SK-N-DZ (cell line): Measurements from ENCODE around the gene DKK2.
"Not testable (repeated sequence)": the region's sequence is repeated elsewhere in the genome, so short reads cannot be mapped to it uniquely, and the experiment has no call there.

Experiments
- DNase-seq: peaks from one replicate; pipeline ENCODE4 v3.0.0-alpha.2; 2015; ENCODE audit warnings: low spot score

DKK2 gene

GRCh38 chr4:106914223-106914622, 121.9 kb downstream of the DKK2 start:
- no peak for DNase-seq

DNA sequence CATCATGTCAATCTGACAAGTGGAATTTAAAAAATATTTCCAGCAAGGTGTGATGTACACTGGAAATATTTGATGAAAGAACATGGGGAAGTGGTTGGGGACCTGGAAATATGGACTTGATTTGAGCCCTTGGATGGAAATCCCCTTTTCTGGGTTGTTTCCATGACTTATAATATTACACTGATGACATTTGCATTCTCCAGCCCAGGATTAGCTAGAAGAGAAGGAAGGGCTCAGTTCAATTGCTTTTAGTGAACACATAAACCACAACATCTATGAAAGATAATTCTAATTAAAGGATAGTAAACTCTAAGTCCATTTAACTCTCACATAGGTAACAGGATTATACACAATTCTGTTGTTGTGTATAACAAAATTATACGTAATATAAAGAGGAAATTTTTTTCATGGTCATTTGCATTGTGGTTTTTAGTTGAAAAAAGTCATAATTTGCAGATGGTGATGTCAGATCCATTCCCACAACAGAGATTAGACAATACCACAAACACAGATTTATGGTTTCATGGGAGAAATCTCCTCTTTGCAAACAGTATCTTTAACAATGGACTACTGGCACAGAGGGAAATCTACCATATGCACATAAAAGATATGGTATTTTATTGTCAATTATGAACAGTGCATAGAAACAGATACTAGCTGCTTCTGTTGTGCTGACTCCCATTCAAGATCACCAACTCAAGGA, 126.5 kb downstream of the DKK2 start:
- DNase-seq, result no peak

- DNase-seq, result not testable (repeated sequence)
Observed at GRCh38 chr4:106908049-106908448, 128.1 kb downstream of the DKK2 start.

DNA sequence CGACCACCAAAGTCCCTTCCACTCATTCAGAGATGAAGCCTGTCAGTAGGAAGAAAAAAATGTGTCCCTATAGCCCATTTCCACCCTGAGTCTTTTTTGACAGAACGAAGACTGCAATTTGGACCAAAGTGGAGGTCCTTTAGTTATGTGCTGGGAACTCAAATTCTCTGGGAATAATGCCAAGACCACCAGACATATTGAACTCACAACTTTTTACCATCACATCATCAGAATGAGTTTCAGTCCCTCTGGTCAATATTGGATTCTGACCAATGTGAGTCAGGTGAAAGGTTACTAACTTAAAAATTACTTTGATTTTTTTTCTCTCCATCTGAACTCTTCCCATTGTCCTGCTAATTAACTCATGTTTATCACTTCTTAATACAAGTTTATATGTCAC, 128.9 kb downstream of the DKK2 start:
- no peak for DNase-seq

DNA sequence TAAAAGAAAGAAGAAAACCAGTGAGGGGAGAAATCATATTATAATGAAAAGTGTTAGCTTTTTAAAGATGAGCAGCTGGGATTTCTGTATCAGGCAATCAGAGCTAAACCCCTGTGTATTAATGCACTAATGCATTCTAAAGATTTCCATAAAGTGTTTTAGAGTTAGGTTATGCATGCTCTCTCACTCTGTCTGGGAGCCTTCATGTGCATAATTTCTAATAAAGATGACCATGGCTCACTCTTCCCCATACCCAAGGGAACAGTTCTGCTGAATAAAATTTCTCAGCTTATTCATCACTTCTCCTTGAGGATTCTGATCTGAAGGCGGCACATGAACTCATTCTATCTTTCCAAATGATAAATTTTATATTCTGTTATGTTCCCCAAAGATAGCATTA, 129.4 kb downstream of the DKK2 start:
- DNase-seq, result no peak

DNA sequence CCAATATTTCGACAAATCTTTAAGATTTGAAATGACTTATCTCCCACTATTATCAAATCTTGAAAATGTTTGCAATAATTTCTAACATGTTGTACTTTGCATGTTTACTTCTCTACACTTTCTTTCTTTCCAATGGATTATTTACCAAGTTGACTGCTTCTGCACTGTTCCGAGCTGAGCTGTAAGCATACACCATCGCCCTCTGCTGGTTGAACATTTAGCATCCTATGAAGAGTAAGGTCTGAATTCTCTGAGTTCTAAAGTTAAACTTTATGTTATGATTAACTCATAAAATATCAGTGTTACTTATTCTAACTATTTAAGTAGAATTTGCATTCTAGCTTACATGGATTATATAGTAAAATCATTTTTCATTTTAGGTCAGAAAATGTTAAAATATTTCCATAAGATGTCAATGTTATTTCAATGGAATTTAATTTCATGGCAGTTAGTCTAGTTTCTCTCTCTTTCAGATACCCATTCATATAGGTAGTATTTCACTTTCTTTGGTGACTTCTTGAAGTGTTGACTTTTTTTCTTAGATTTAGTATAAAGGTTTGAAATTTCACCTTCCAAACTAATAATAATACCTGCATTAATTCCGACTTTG, 137.4 kb downstream of the DKK2 start:
- DNase-seq, result peak; percentile 29

GRCh38 chr4:106893903-106894302, 142.2 kb downstream of the DKK2 start:
- no peak for DNase-seq

DNA sequence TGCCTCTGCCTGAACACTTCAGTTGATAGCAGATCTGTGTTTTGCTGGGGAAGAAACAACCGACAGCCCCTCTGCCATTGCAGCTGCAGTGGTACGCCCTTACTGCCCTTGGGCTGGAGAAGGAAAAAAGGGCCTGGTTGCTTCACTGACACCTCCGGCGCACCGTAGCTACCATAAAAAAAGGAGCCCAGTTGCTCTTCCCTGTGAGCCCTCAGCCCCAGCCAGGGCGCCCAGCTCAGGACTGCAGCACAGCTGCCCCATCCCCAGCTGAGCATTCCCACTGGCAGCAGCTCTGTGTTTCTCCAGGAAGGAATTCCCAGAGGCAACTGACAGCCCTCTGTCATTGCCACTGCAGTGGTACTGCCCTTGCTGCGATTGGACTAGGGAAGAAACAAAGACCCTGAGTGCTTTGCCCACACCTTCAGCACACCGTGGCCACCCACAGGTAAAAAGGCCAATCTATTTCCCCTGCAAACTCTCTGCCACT, 142.7 kb downstream of the DKK2 start:
- DNase-seq, result peak; percentile 2

DNA sequence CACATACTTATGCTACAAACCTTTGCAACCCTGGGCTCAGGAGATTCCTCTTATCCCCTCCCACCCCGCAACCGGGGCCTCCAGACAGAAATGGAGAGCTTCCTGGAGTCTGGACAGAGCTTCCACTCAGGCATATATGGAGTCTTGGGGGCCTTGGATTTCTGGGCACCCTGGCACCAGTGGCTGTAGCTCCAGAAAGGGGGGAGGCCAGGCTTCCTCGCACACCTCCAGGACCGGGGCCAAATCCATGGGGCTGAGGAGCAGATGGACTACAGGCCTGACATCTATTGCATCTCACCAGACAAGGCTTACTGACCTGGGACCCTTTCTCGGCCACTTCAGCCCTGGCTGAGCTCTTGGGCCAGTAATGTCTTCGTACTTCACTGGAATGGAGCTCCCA, 143.3 kb downstream of the DKK2 start:
- DNase-seq, result peak; percentile 2

DNA sequence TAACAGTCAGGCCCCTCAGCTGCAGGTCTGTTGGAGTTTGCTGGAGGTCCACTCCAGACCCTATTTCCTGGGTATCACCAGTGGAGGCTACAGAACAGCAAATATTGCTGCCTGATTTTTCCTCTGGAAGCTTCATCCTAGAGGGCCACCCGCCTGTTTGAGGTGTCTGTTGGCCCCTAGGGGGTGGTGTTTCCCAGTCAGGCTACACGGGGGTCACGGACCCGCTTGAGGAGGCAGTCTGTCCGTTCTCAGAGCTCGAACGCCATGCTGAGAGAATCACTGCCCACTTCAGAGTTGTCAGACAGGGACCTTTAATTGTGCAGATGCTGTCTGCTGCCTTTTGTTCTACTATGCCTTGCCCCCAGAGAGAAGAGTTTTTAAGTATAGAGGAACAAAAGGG, 160.8 kb downstream of the DKK2 start:
- DNase-seq, result no peak
